Retinal pigment epithelial cell (primary cell): ENCODE data around the gene ZNF319.

Experiments used
- DNase-seq: peaks from one replicate; pipeline ENCODE4 v3.0.0-alpha.2; 2010; ENCODE audit warnings: low read depth
- H3K4me3 ChIP-seq: 2 replicates; pipeline ENCODE4 v1.5.1; 2011; ENCODE audit warnings: mild to moderate bottlenecking, low read length, control low read depth, moderate library complexity
- CTCF ChIP-seq: conservative IDR thresholded peaks from 2 replicates; pipeline ENCODE4 v1.5.1; 2011; ENCODE audit warnings: low read depth, low read length, control low read depth, inconsistent platforms

Gene ZNF319

GRCh38 chr16:58029410-58029809, 28.9 kb upstream of the ZNF319 start:
- DNase-seq: no peak
- H3K4me3 ChIP-seq: no peak overlapping the region
- TF ChIP-seq CTCF: no peak

GRCh38 chr16:58028541-58029070, 28.1 kb upstream of the ZNF319 start:
- no peak for TF ChIP-seq CTCF
- H3K4me3 ChIP-seq: no peak overlapping the region
- DNase-seq: no peak

GRCh38 chr16:58027916-58028455, 27.5 kb upstream of the ZNF319 start:
- no peak for DNase-seq
- TF ChIP-seq CTCF: no peak
- H3K4me3 ChIP-seq: no peak overlapping the region

GRCh38 chr16:58027161-58027915, 26.9 kb upstream of the ZNF319 start:
- DNase-seq: no peak
- H3K4me3 ChIP-seq: peak overlapping the region; percentile 62
- TF ChIP-seq CTCF: no peak

GRCh38 chr16:58026705-58027160, 26.3 kb upstream of the ZNF319 start:
- DNase-seq: no peak
- H3K4me3 ChIP-seq: peak overlapping the region; percentile 62
- no peak for TF ChIP-seq CTCF

- H3K4me3 ChIP-seq: peak overlapping the region; percentile 62
- TF ChIP-seq CTCF: no peak
- DNase-seq: no peak
Observed at GRCh38 chr16:58026139-58026704, 25.8 kb upstream of the ZNF319 start.
